ENCODE measurements around the gene DIAPH3. TPM values are rescaled to one million over a fixed set of nuclear protein-coding genes. Genes with fewer than 3 reads are reported as not detected.
A peak's percentile ranks its signal among the peaks of the same experiment; 100 is the strongest.

The DIAPH3 gene
- total RNA-seq, 1 donor from 2014 or later, result 0.32 TPM

DNA sequence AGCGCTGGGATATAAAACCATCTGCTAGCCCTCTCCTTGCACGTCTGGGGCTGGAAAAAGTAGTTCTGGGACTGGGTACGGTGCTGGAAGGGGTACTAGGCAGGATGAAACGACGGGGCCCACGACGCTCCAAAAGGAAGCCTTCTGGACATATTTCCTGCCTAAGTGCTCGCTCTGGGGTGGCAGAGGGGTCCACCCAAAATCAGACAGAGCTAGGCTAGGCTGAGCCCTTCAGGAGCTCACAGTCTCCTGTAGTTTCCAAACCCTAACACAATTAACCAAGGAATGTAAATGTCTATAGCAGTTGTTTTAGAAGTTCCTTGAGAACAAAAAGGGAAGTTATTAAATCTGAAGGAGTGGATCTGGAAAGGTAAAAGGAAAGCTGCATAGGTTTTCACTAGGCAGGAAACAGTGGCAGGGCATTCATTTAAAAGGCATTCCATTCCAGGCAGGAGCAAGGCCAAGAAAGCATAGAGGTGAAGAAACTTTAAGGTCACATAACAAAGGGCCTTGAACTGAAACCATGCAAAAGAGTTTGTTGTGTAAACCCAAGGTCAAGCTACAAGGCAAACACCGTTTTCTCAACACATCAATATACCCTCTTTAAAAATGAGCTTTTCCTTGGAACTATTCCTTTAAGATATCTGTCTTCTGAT, 634 bp upstream of the DIAPH3 start:
- no peaks in the 10 kb centered on the region for H3K27me3 ChIP-seq
- H3K9me3 ChIP-seq, result no peaks in the 10 kb centered on the region
- DNase-seq (ENCODE audit: low spot score in 2 of 2), result no peak
- peaks cover 0 to 15% of the 10 kb centered on the region in 2 donors for H3K4me1 ChIP-seq
- intact Hi-C loops (cut with DNase I), result loop anchor here (2.0 to 10.0 kb wide), 3 partner anchors 232 to 1250 kb away; partner anchors contain the start of genes PCDH20 and TDRD3
- TF ChIP-seq, protein P1, sequence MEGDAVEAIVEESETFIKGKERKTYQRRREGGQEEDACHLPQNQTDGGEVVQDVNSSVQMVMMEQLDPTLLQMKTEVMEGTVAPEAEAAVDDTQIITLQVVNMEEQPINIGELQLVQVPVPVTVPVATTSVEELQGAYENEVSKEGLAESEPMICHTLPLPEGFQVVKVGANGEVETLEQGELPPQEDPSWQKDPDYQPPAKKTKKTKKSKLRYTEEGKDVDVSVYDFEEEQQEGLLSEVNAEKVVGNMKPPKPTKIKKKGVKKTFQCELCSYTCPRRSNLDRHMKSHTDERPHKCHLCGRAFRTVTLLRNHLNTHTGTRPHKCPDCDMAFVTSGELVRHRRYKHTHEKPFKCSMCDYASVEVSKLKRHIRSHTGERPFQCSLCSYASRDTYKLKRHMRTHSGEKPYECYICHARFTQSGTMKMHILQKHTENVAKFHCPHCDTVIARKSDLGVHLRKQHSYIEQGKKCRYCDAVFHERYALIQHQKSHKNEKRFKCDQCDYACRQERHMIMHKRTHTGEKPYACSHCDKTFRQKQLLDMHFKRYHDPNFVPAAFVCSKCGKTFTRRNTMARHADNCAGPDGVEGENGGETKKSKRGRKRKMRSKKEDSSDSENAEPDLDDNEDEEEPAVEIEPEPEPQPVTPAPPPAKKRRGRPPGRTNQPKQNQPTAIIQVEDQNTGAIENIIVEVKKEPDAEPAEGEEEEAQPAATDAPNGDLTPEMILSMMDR (IDR thresholded peaks at IDR 0.05), result no peak
- peak overlapping the region; percentile 82 to 96 for H3K27ac ChIP-seq
- no peaks in the 10 kb centered on the region for H3K36me3 ChIP-seq
- H3K4me3 ChIP-seq, result peak overlapping the region; percentile 84 to 86

DNA sequence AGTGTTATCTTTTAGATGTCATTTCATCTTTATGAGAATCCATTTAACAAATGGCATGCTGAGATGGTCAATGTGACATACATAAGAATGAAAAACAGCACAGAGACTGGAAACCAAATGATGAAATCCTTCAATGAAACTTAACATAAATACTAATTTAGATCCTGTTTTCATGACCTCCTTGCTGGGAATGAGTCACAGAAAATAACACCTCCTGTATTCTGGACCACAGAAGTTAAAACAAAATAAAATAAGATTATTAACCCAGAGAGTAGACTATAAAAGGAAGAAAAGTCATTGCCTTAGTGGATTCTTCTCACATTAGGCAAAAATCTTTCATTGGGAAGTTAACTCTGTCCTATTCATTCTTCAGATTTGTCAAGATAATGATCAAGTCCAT, 1.6 kb downstream of the DIAPH3 start:
- DNase-seq (ENCODE audit: low spot score in 2 of 2), result no peak
- no peaks in the 10 kb centered on the region for H3K27me3 ChIP-seq
- TF ChIP-seq, protein P1 (IDR thresholded peaks at IDR 0.05), result no peak
- H3K4me1 ChIP-seq, result peaks cover 0 to 15% of the 10 kb centered on the region in 2 donors
- H3K4me3 ChIP-seq, result no peak overlapping the region
- intact Hi-C loops (cut with DNase I), result loop anchor here (10.0 kb wide), 2 partner anchors 1003 to 1253 kb away; partner anchors contain the start of gene PCDH20
- H3K36me3 ChIP-seq, result no peaks in the 10 kb centered on the region
- H3K9me3 ChIP-seq, result peaks cover 3 to 4% of the 10 kb centered on the region in 2 donors
- no peak overlapping the region for H3K27ac ChIP-seq

DNA sequence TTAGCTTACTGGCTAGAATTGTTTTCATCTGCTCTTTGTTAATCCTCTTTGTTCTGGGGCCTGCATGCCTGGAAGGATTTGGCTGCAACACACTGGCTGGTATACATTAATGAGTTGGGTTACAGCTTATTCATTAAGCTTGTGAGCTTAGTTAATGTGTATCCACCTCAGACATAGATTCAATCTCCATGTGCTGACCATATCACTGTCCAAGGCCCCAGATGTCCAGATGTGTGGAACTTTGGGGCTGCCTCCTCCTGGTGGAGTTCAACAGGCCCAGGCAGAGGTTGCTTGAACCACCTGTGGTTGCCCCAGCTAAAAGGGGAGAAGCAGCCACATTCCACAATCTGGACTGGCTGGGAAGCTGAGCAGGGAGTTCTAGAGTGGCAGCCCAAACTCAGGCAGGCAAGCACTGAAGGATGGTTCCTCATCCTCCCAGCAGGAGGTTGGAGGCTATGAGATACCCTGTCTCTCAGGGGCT, 5.4 kb downstream of the DIAPH3 start:
- intact Hi-C loops (cut with DNase I), result no loop called here
- H3K4me3 ChIP-seq, result no peak overlapping the region
- H3K9me3 ChIP-seq, result peaks cover 3 to 5% of the 10 kb centered on the region in 2 donors
- TF ChIP-seq, protein P1 (IDR thresholded peaks at IDR 0.05), result no peak
- no peak for DNase-seq (ENCODE audit: low spot score in 2 of 2)
- no peak overlapping the region for H3K27ac ChIP-seq
- no peaks in the 10 kb centered on the region for H3K36me3 ChIP-seq
- no peaks in the 10 kb centered on the region for H3K27me3 ChIP-seq
- peaks cover 0 to under 1% of the 10 kb centered on the region in 2 donors for H3K4me1 ChIP-seq

DNA sequence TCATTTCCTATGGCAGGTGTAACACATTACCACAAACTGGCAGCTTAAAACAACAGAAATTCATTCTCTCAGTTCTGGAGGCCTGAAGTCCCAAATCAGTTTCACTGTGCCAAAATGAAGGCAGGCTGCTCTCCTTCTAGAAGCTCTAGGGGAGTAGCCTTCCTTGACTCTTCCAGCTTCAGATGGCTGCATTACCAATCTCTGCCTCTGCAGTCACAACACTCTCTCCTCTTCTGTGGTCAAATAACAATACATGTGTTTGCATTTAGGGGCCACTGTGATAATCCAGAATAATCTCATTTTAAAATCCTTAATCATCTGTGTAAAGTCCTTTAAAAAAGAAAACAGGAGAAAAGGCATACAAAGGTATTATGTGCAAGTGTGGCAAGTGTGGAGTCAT, 7.8 kb downstream of the DIAPH3 start:
- Histone ChIP-seq H3K4me1 (no peaks in the 10 kb centered on the region), H3K9me3 (peaks cover 3 to 5% of the 10 kb centered on the region in 2 donors), H3K27ac (no peak overlapping the region), H3K27me3 (no peaks in the 10 kb centered on the region), H3K4me3 (no peak overlapping the region), H3K36me3 (no peaks in the 10 kb centered on the region)
- intact Hi-C loops (cut with DNase I), result no loop called here
- DNase-seq (ENCODE audit: low spot score in 2 of 2), result no peak
- TF ChIP-seq, protein P1 (IDR thresholded peaks at IDR 0.05), result no peak

DNA sequence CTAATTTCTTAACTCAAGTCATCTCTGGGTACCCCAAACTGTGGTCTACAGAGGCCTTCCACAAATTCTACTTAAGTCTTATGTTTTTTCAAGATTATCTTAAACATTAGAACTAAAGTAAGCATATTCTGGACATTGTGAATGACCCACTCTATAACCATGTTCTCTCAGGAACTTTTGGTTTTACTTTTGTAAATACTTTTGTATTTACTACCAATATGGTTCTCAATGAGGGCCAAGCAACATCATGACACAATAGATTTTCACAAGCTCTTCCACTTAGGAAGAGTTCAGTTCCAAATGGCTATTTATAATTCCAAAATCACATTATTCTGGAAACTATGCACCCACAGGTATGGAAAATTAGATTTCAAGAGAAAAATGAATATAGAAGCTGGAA, 10.8 kb downstream of the DIAPH3 start:
- DNase-seq (ENCODE audit: low spot score in 2 of 2), result no peak
- H3K36me3 ChIP-seq, result no peaks in the 10 kb centered on the region
- TF ChIP-seq, protein P1 (IDR thresholded peaks at IDR 0.05), result no peak
- H3K4me3 ChIP-seq, result peak overlapping the region in 1 of 2 donors; percentile 11
- no peaks in the 10 kb centered on the region for H3K4me1 ChIP-seq
- intact Hi-C loops (cut with DNase I), result no loop called here
- H3K27ac ChIP-seq, result no peak overlapping the region
- H3K9me3 ChIP-seq, result peaks cover 3 to 5% of the 10 kb centered on the region in 2 donors
- H3K27me3 ChIP-seq, result no peaks in the 10 kb centered on the region
